Uterus (tissue), 2 donors: ENCODE measurements around the gene ASPHD2.

Source experiments
- POLR2A ChIP-seq, 2 donors: fragments of 450-650 bp; IDR thresholded peaks; one replicate each; pipeline ENCODE4 v1.6.1; 2016; ENCODE audit warnings: antibody characterized with exemption in 2 of 2, mild to moderate bottlenecking in 1 of 2, moderate library complexity in 1 of 2
- TF ChIP-seq, protein P1 (sequence below), 4 experiments: fragments of 200-600 bp in 2 of 4; fragments of 450-650 bp in 2 of 4; sonication (generic) in 2 of 4; IDR thresholded peaks; one replicate each; pipeline ENCODE4 v1.5.1; 2016 to 2019; ENCODE audit warnings: antibody characterized with exemption in 4 of 4, mild to moderate bottlenecking in 2 of 4, moderate library complexity in 1 of 4

GRCh38 chr22:26426924-26427323 lies 2.1 kb upstream of the ASPHD2 start:
- TF ChIP-seq, protein P1, sequence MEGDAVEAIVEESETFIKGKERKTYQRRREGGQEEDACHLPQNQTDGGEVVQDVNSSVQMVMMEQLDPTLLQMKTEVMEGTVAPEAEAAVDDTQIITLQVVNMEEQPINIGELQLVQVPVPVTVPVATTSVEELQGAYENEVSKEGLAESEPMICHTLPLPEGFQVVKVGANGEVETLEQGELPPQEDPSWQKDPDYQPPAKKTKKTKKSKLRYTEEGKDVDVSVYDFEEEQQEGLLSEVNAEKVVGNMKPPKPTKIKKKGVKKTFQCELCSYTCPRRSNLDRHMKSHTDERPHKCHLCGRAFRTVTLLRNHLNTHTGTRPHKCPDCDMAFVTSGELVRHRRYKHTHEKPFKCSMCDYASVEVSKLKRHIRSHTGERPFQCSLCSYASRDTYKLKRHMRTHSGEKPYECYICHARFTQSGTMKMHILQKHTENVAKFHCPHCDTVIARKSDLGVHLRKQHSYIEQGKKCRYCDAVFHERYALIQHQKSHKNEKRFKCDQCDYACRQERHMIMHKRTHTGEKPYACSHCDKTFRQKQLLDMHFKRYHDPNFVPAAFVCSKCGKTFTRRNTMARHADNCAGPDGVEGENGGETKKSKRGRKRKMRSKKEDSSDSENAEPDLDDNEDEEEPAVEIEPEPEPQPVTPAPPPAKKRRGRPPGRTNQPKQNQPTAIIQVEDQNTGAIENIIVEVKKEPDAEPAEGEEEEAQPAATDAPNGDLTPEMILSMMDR (IDR thresholded peaks at IDR 0.05), result no peak
- TF ChIP-seq POLR2A (IDR thresholded peaks at IDR 0.05), result no peak
